ENCODE measurements around the gene TTC7B. TPM values are rescaled to one million over a fixed set of nuclear protein-coding genes. Genes with fewer than 3 reads are reported as not detected.
A peak's percentile ranks its signal among the peaks of the same experiment; 100 is the strongest.

TTC7B gene
- total RNA-seq, 1 donor from 2014 or later: 46.6 TPM

DNA sequence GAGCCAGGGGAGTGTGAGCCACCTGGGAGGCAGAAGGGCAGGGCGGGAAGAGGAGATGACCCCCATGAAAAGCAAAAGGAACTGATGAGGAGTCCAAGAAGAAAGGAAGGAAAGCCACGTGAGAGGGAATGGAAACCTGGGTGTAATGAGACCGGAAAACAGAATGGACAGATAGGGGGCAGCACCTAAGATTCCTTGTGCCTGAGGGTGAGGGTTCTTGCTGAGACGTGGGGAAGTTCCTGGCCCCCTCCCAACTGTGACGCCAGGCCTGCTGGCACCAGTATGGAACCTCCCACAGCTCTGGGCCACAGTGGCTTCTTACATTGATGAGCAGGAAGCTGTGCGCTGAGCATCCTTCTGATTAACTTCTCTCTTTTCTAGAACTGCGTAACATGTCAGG lies 30.8 kb downstream of the TTC7B start:
- TF ChIP-seq, protein P1, sequence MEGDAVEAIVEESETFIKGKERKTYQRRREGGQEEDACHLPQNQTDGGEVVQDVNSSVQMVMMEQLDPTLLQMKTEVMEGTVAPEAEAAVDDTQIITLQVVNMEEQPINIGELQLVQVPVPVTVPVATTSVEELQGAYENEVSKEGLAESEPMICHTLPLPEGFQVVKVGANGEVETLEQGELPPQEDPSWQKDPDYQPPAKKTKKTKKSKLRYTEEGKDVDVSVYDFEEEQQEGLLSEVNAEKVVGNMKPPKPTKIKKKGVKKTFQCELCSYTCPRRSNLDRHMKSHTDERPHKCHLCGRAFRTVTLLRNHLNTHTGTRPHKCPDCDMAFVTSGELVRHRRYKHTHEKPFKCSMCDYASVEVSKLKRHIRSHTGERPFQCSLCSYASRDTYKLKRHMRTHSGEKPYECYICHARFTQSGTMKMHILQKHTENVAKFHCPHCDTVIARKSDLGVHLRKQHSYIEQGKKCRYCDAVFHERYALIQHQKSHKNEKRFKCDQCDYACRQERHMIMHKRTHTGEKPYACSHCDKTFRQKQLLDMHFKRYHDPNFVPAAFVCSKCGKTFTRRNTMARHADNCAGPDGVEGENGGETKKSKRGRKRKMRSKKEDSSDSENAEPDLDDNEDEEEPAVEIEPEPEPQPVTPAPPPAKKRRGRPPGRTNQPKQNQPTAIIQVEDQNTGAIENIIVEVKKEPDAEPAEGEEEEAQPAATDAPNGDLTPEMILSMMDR (IDR thresholded peaks at IDR 0.05; ENCODE audit: unreplicated experiment): no peak
- peaks cover 4% of the 10 kb centered on the region for H3K36me3 Mint-ChIP-seq (ENCODE audit: insufficient read depth)
- no peaks in the 10 kb centered on the region for H3K27me3 Mint-ChIP-seq
- H3K4me1 Mint-ChIP-seq (ENCODE audit: low read depth): no peaks in the 10 kb centered on the region
- DNase-seq (ENCODE audit: low spot score, unreplicated experiment): no peak
- H3K9me3 Mint-ChIP-seq (ENCODE audit: low read depth): no peaks in the 10 kb centered on the region
- no peak overlapping the region for H3K27ac Mint-ChIP-seq
- no peak overlapping the region for H3K4me3 Mint-ChIP-seq (ENCODE audit: low read depth)

DNA sequence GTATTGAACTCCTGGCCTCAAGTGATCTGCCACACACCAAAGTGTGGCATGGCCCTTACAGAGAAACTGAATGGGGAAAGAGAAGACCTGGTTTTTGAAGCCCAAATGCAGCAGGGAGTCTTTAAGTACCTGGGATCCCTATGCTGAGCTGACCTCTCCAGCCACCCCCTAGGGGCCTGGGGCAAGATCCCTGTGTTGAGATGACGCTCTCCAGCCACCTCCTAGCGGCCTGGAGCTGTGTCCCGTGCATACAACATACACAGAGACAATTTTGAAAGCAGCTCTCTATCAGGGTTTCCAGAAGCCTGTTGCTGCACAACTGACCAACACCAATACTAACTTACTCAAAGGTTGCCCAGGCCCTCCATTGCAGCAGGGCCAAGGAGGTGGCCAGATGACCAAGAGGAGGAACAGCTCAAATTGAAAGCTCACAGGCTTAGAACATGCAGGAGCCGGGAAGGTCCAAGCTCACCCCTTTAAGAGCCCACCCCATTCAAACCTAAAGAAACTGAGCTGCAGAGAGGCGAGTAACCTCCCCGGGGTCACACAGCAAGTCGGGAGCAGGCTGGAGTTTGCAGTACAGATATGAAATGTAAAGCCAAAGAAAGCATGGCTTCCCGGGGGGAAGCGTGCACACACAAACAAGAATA lies 31.5 kb downstream of the TTC7B start:
- Mint-ChIP-seq H3K27ac (peak overlapping the region; percentile 54), H3K36me3 (ENCODE audit: insufficient read depth) (peaks cover 8% of the 10 kb centered on the region), H3K9me3 (ENCODE audit: low read depth) (no peaks in the 10 kb centered on the region), H3K4me3 (ENCODE audit: low read depth) (no peak overlapping the region), H3K4me1 (ENCODE audit: low read depth) (no peaks in the 10 kb centered on the region), H3K27me3 (no peaks in the 10 kb centered on the region)
- TF ChIP-seq, protein P1 (IDR thresholded peaks at IDR 0.05; ENCODE audit: unreplicated experiment): no peak
- DNase-seq (ENCODE audit: low spot score, unreplicated experiment): no peak

DNA sequence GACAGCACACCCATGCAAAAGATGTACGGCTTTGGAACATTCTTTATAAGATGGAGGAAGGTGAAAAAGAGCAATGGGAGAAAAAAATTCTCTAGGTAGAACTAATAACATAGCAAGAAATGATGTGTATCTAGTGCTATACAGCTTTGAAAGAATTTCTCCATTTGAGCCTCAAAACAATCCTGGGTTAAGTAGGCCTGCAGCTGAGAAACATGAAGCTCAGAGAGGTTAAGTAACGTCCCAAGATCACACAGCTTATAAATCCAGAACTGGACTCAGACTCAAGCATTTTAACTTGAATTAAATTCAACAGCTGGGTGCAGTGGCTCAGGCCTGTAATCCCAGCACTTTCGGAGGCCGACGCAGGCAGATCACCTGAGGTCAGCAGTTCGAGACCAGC lies 32.9 kb downstream of the TTC7B start:
- Mint-ChIP-seq H3K4me1 (ENCODE audit: low read depth) (no peaks in the 10 kb centered on the region), H3K27me3 (no peaks in the 10 kb centered on the region), H3K27ac (no peak overlapping the region), H3K4me3 (ENCODE audit: low read depth) (no peak overlapping the region), H3K9me3 (ENCODE audit: low read depth) (no peaks in the 10 kb centered on the region), H3K36me3 (ENCODE audit: insufficient read depth) (peaks cover 10% of the 10 kb centered on the region)
- TF ChIP-seq, protein P1 (IDR thresholded peaks at IDR 0.05; ENCODE audit: unreplicated experiment): no peak
- DNase-seq (ENCODE audit: low spot score, unreplicated experiment): no peak

DNA sequence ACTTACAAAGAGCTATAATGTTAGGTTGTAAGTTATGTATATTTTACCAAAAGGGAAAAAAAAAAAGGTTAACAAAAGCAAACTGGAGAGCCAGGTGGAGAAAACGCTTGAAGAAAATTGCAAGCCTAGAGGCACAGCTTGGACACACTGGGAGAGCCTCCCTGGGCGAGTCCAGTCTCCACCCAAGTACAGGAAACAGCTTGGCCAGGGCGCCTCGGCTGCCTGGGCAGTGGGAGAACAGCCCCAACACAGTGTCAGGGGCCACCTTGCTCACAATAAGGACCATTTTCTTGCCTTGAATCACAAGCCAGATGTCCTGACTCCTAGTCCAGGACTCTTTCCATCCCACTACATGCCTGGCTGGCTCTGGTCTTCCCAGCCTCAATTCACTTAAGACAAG lies 33.3 kb downstream of the TTC7B start:
- Mint-ChIP-seq H3K4me1 (ENCODE audit: low read depth) (no peaks in the 10 kb centered on the region), H3K4me3 (ENCODE audit: low read depth) (no peak overlapping the region), H3K27ac (no peak overlapping the region), H3K27me3 (no peaks in the 10 kb centered on the region), H3K9me3 (ENCODE audit: low read depth) (no peaks in the 10 kb centered on the region), H3K36me3 (ENCODE audit: insufficient read depth) (peaks cover 10% of the 10 kb centered on the region)
- TF ChIP-seq, protein P1 (IDR thresholded peaks at IDR 0.05; ENCODE audit: unreplicated experiment): no peak
- no peak for DNase-seq (ENCODE audit: low spot score, unreplicated experiment)

DNA sequence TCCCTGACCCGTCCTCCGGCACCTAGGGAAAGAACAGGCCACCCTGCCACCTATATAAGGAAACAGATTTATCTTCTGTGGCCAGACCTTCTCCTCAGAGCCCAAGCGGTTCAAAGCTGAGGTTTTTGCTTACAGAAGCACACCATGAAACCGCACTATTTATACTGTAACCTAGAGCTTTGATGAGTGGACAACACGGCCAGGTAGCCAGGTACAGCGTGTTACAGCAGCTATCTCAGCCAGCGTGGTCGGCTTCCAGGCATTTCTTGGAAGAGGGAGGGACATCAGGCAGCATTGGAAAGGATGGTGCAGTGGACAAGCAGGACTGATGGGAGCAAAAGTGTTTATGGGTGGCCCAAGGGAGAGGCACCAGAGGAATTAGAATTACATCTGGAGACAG lies 34.4 kb downstream of the TTC7B start:
- Mint-ChIP-seq H3K27ac (no peak overlapping the region), H3K4me1 (ENCODE audit: low read depth) (no peaks in the 10 kb centered on the region), H3K9me3 (ENCODE audit: low read depth) (no peaks in the 10 kb centered on the region), H3K36me3 (ENCODE audit: insufficient read depth) (peaks cover 10% of the 10 kb centered on the region), H3K4me3 (ENCODE audit: low read depth) (no peak overlapping the region), H3K27me3 (no peaks in the 10 kb centered on the region)
- TF ChIP-seq, protein P1 (IDR thresholded peaks at IDR 0.05; ENCODE audit: unreplicated experiment): no peak
- DNase-seq (ENCODE audit: low spot score, unreplicated experiment): no peak
